Erythroblast (primary cell): ENCODE results near the gene RAPGEF2.

Experiments used
- GATA1 ChIP-seq: IDR thresholded peaks from 2 replicates; pipeline ENCODE4 v1.6.1; 2011; ENCODE audit warnings: low read depth, mild to moderate bottlenecking, control low read depth, low read length, moderate library complexity
- POLR2A ChIP-seq: IDR thresholded peaks from 2 replicates; pipeline ENCODE4 v1.6.1; 2011; ENCODE audit warnings: mild to moderate bottlenecking, low read length

GRCh38 chr4:159298502-159298901 is 195.6 kb downstream of the RAPGEF2 start:
- TF ChIP-seq POLR2A (no peak), GATA1 (no peak)
